ENCODE results near the gene SHROOM3. TPM values are rescaled to one million over a fixed set of nuclear protein-coding genes. Genes with fewer than 3 reads are reported as not detected.

Gene SHROOM3
- total RNA-seq, 2 experiments from 2014 or later = not detected

DNA sequence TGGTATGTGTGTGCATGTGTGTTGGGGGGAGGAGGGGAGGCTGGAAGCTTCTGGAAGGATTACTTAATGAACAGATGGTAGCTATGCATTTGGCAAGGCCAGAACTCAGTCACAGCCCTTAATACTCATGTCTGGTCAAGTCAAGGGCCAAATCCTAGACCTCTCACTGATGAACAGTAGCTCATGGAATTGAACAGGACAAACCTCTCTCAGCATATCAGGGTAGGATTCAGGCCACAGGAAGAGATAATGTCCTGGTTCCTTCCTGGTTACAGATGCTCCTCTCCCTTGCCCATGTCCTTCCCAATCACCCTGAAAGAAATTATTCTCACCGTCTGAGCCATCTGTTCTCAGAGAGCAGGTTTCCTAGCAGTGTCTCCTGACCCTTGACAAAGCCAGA, 297.2 kb downstream of the SHROOM3 start:
- H3K36me3 ChIP-seq (ENCODE audit: insufficient read depth, low read length) = no peaks in the 10 kb centered on the region
- Mint-ChIP-seq H3K36me3 (ENCODE audit: low read depth) (no peaks in the 10 kb centered on the region), H3K27me3 (peaks cover 6% of the 10 kb centered on the region), H3K27ac (no peak overlapping the region), H3K9me3 (no peaks in the 10 kb centered on the region), H3K4me1 (ENCODE audit: low read depth) (no peaks in the 10 kb centered on the region), H3K4me3 (no peak overlapping the region)
- intact Hi-C loops (cut with DNase I, micrococcal nuclease) = no loop called here
- no peak overlapping the region for H3K4me3 ChIP-seq (ENCODE audit: low read length)
- no peaks in the 10 kb centered on the region for H3K27me3 ChIP-seq (ENCODE audit: control insufficient read depth in 1 of 2, insufficient read depth in 2 of 2, low read length in 2 of 2)
- ATAC-seq (ENCODE audit: poor library complexity) (no peak), DNase-seq (no peak)
- no peak for TF ChIP-seq CTCF (IDR thresholded peaks at IDR 0.05)
- H3K27ac ChIP-seq (ENCODE audit: low read depth in 1 of 2, low read length in 2 of 2) = no peak overlapping the region
- no peaks in the 10 kb centered on the region for H3K4me1 ChIP-seq (ENCODE audit: insufficient read depth, low read length)
- no peaks in the 10 kb centered on the region for H3K9me3 ChIP-seq (ENCODE audit: control insufficient read depth in 1 of 2, insufficient read depth in 1 of 2, low read length in 2 of 2)
- POLR2A ChIA-PET = no interaction called here
- CTCF ChIA-PET = no interaction called here

GRCh38 chr4:76733068-76733771, 298.2 kb downstream of the SHROOM3 start:
- ChIA-PET CTCF (no interaction called here), POLR2A (no interaction called here)
- no peak for TF ChIP-seq CTCF (IDR thresholded peaks at IDR 0.05)
- Histone ChIP-seq H3K9me3 (ENCODE audit: control insufficient read depth in 1 of 2, insufficient read depth in 1 of 2, low read length in 2 of 2) (no peaks in the 10 kb centered on the region), H3K27ac (ENCODE audit: low read depth in 1 of 2, low read length in 2 of 2) (no peak overlapping the region), H3K4me1 (ENCODE audit: insufficient read depth, low read length) (no peaks in the 10 kb centered on the region), H3K4me3 (ENCODE audit: low read length) (no peak overlapping the region), H3K36me3 (ENCODE audit: insufficient read depth, low read length) (no peaks in the 10 kb centered on the region), H3K27me3 (ENCODE audit: control insufficient read depth in 1 of 2, insufficient read depth in 2 of 2, low read length in 2 of 2) (no peaks in the 10 kb centered on the region)
- Mint-ChIP-seq H3K4me1 (ENCODE audit: low read depth) (no peaks in the 10 kb centered on the region), H3K27me3 (peaks cover 8% of the 10 kb centered on the region), H3K36me3 (ENCODE audit: low read depth) (no peaks in the 10 kb centered on the region), H3K9me3 (no peaks in the 10 kb centered on the region), H3K27ac (no peak overlapping the region), H3K4me3 (no peak overlapping the region)
- ATAC-seq (ENCODE audit: poor library complexity) = no peak
- no peak for DNase-seq
- intact Hi-C loops (cut with DNase I, micrococcal nuclease) = no loop called here

GRCh38 chr4:76736414-76736813, 301.4 kb downstream of the SHROOM3 start:
- H3K9me3 Mint-ChIP-seq = no peaks in the 10 kb centered on the region
- H3K36me3 ChIP-seq (ENCODE audit: insufficient read depth, low read length) = no peaks in the 10 kb centered on the region
- ChIA-PET POLR2A (no interaction called here), CTCF (no interaction called here)
- intact Hi-C loops (cut with DNase I, micrococcal nuclease) = no loop called here
- no peak overlapping the region for H3K27ac Mint-ChIP-seq
- no peak overlapping the region for H3K4me3 Mint-ChIP-seq
- H3K27ac ChIP-seq (ENCODE audit: low read depth in 1 of 2, low read length in 2 of 2) = no peak overlapping the region
- no peak overlapping the region for H3K4me3 ChIP-seq (ENCODE audit: low read length)
- ATAC-seq (ENCODE audit: poor library complexity) = no peak
- no peak for DNase-seq
- peaks cover 0 to 5% of the 10 kb centered on the region in 2 experiments for H3K9me3 ChIP-seq (ENCODE audit: control insufficient read depth in 1 of 2, insufficient read depth in 1 of 2, low read length in 2 of 2)
- no peaks in the 10 kb centered on the region for H3K36me3 Mint-ChIP-seq (ENCODE audit: low read depth)
- no peaks in the 10 kb centered on the region for H3K4me1 Mint-ChIP-seq (ENCODE audit: low read depth)
- no peaks in the 10 kb centered on the region for H3K4me1 ChIP-seq (ENCODE audit: insufficient read depth, low read length)
- H3K27me3 ChIP-seq (ENCODE audit: control insufficient read depth in 1 of 2, insufficient read depth in 2 of 2, low read length in 2 of 2) = no peaks in the 10 kb centered on the region
- peaks cover 10% of the 10 kb centered on the region for H3K27me3 Mint-ChIP-seq
- no peak for TF ChIP-seq CTCF (IDR thresholded peaks at IDR 0.05)
